ENCODE results near the gene CMYA5. TPM values are rescaled to one million over a fixed set of nuclear protein-coding genes. Genes with fewer than 3 reads are reported as not detected.

The CMYA5 gene
- total RNA-seq, 1 donor from 2014 or later: 960 TPM

DNA sequence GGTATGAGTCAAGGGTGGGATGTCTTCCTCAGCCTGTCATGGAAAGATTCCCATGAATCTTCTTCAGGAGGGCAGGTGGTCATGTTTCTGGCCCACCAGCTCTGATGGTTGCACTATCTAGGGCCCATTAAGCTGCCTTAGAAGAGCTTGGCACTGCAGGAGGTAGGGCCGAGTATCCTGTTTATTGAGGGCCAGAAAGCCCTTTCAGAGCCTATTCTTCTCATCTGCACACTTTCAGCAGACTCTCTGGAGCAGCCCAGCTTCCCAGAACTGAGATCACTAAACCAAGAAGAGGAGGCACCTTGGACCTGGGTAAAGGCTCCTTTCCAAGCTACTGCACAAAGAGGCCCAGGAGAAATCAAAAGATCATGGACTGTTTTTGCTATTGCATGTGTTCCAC is 154.9 kb downstream of the CMYA5 start:
- intact Hi-C loops (cut with micrococcal nuclease): no loop called here
- ATAC-seq (no peak), DNase-seq (no peak)

- DNase-seq (no peak), ATAC-seq (peak; percentile 71)
- intact Hi-C loops (cut with micrococcal nuclease): no loop called here
These were observed 156.0 kb downstream of the CMYA5 start for GRCh38 chr5:79845448-79846197.

DNA sequence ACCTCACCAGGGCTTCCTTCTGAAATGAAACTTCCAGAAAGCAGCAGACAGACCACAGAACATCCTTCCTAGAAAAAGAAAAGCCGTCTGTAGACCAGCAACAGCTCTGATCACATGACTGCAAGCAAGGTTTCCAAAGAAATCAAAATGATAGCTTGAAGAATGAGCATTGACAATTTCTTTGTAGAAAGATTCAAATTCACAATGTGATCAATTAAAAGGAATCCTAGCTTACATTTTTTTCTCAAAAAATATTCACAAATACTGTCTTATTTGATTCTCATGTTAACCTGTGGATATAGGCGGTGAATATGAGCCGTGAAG is 156.5 kb downstream of the CMYA5 start:
- intact Hi-C loops (cut with micrococcal nuclease): no loop called here
- DNase-seq (no peak), ATAC-seq (no peak)

GRCh38 chr5:79847561-79847960 is 157.9 kb downstream of the CMYA5 start:
- DNase-seq (no peak), ATAC-seq (no peak)
- intact Hi-C loops (cut with micrococcal nuclease): no loop called here

- intact Hi-C loops (cut with micrococcal nuclease): no loop called here
- no peak for ATAC-seq
These were observed 159.4 kb downstream of the CMYA5 start for GRCh38 chr5:79849061-79849460.

More at GRCh38 chr5:79849061-79849460, 159.4 kb downstream of the CMYA5 start:
- no peak for DNase-seq

Other genes with a start within 250 kb of the CMYA5 start
- gene HOMER1, start 175.7 kb upstream of the CMYA5 start, total RNA-seq: 59.5 TPM
- gene TENT2, start 77.4 kb upstream of the CMYA5 start, total RNA-seq: 34.7 TPM